ENCODE results near the gene MB21D2. TPM values are rescaled to one million over a fixed set of nuclear protein-coding genes. Genes with fewer than 3 reads are reported as not detected.
"Not testable (repeated sequence)": the region's sequence is repeated elsewhere in the genome, so short reads cannot be mapped to it uniquely, and the experiment has no call there.

MB21D2 gene
- total RNA-seq, 1 experiment from 2014 or later, result 23.8 TPM

GRCh38 chr3:192858849-192859585 lies 58.6 kb downstream of the MB21D2 start:
- Histone ChIP-seq H3K4me3 (no peak overlapping the region), H3K27me3 (no peaks in the 10 kb centered on the region), H3K9me3 (peaks cover 10% of the 10 kb centered on the region), H3K36me3 (peaks cover 3% of the 10 kb centered on the region; the same call in 1 of the 2 replicates)
- no peak for DNase-seq

GRCh38 chr3:192857260-192857661 lies 60.4 kb downstream of the MB21D2 start:
- DNase-seq, result no peak
- Histone ChIP-seq H3K27me3 (no peaks in the 10 kb centered on the region), H3K36me3 (peaks cover 3% of the 10 kb centered on the region; the same call in 1 of the 2 replicates), H3K4me3 (no peak overlapping the region), H3K9me3 (peaks cover 9% of the 10 kb centered on the region)

- H3K36me3 ChIP-seq, result peaks cover 3% of the 10 kb centered on the region; the same call in 1 of the 2 replicates
- DNase-seq, result no peak
- H3K9me3 ChIP-seq, result peaks cover 9% of the 10 kb centered on the region
- no peak overlapping the region for H3K4me3 ChIP-seq
- H3K27me3 ChIP-seq, result no peaks in the 10 kb centered on the region
These were observed 62.2 kb downstream of the MB21D2 start for GRCh38 chr3:192855434-192855833.

- Histone ChIP-seq H3K9me3 (peaks cover 9% of the 10 kb centered on the region), H3K27me3 (no peaks in the 10 kb centered on the region), H3K4me3 (no peak overlapping the region), H3K36me3 (peaks cover 3% of the 10 kb centered on the region; the same call in 1 of the 2 replicates)
- peak; percentile 85 for DNase-seq
These were observed 65.8 kb downstream of the MB21D2 start for GRCh38 chr3:192851821-192852372.

- Histone ChIP-seq H3K4me3 (no peak overlapping the region), H3K36me3 (peaks cover 3% of the 10 kb centered on the region; the same call in 1 of the 2 replicates), H3K9me3 (peaks cover 9% of the 10 kb centered on the region), H3K27me3 (no peaks in the 10 kb centered on the region)
- no peak for DNase-seq
These were observed 67.1 kb downstream of the MB21D2 start for GRCh38 chr3:192850451-192850981.

- not testable (repeated sequence) for H3K4me3 ChIP-seq, H3K36me3 ChIP-seq, H3K27me3 ChIP-seq, H3K9me3 ChIP-seq, DNase-seq
These were observed 67.8 kb downstream of the MB21D2 start for GRCh38 chr3:192849821-192850220.

GRCh38 chr3:192848371-192849233 lies 69.1 kb downstream of the MB21D2 start:
- no peak for DNase-seq
- Histone ChIP-seq H3K9me3 (no peaks in the 10 kb centered on the region), H3K36me3 (no peaks in the 10 kb centered on the region), H3K4me3 (no peak overlapping the region), H3K27me3 (no peaks in the 10 kb centered on the region)

- Histone ChIP-seq H3K36me3 (no peaks in the 10 kb centered on the region), H3K27me3 (no peaks in the 10 kb centered on the region), H3K4me3 (no peak overlapping the region), H3K9me3 (no peaks in the 10 kb centered on the region)
- DNase-seq, result no peak
These were observed 69.7 kb downstream of the MB21D2 start for GRCh38 chr3:192847941-192848340.

- H3K27me3 ChIP-seq, result no peaks in the 10 kb centered on the region
- H3K4me3 ChIP-seq, result no peak overlapping the region
- DNase-seq, result no peak
- no peaks in the 10 kb centered on the region; the same call in 1 of the 2 replicates for H3K36me3 ChIP-seq
- H3K9me3 ChIP-seq, result no peaks in the 10 kb centered on the region
These were observed 72.2 kb downstream of the MB21D2 start for GRCh38 chr3:192845526-192845855.

GRCh38 chr3:192844836-192845525 lies 72.7 kb downstream of the MB21D2 start:
- no peak for DNase-seq
- H3K27me3 ChIP-seq, result no peaks in the 10 kb centered on the region

GRCh38 chr3:192844486-192844765 lies 73.2 kb downstream of the MB21D2 start:
- Histone ChIP-seq H3K4me3 (no peak overlapping the region), H3K27me3 (no peaks in the 10 kb centered on the region), H3K9me3 (no peaks in the 10 kb centered on the region), H3K36me3 (no peaks in the 10 kb centered on the region; the same call in 1 of the 2 replicates)
- DNase-seq, result no peak

More at GRCh38 chr3:192844836-192845525, 72.7 kb downstream of the MB21D2 start:
- no peaks in the 10 kb centered on the region for H3K9me3 ChIP-seq
- H3K36me3 ChIP-seq, result no peaks in the 10 kb centered on the region; the same call in 1 of the 2 replicates
- no peak overlapping the region for H3K4me3 ChIP-seq

- Histone ChIP-seq H3K4me3 (no peak overlapping the region), H3K36me3 (no peaks in the 10 kb centered on the region; the same call in 1 of the 2 replicates), H3K27me3 (no peaks in the 10 kb centered on the region), H3K9me3 (no peaks in the 10 kb centered on the region)
- no peak for DNase-seq
These were observed 73.8 kb downstream of the MB21D2 start for GRCh38 chr3:192843723-192844485.

GRCh38 chr3:192843119-192843518 lies 74.5 kb downstream of the MB21D2 start:
- Histone ChIP-seq H3K36me3 (no peaks in the 10 kb centered on the region; the same call in 1 of the 2 replicates), H3K27me3 (no peaks in the 10 kb centered on the region), H3K4me3 (no peak overlapping the region), H3K9me3 (no peaks in the 10 kb centered on the region)
- DNase-seq, result no peak

GRCh38 chr3:192842711-192843110 lies 74.9 kb downstream of the MB21D2 start:
- H3K27me3 ChIP-seq, result no peaks in the 10 kb centered on the region
- no peak for DNase-seq
- no peak overlapping the region for H3K4me3 ChIP-seq
- H3K36me3 ChIP-seq, result no peaks in the 10 kb centered on the region; the same call in 1 of the 2 replicates
- no peaks in the 10 kb centered on the region for H3K9me3 ChIP-seq

GRCh38 chr3:192842138-192842537 lies 75.5 kb downstream of the MB21D2 start:
- Histone ChIP-seq H3K27me3 (no peaks in the 10 kb centered on the region), H3K9me3 (no peaks in the 10 kb centered on the region), H3K4me3 (no peak overlapping the region), H3K36me3 (no peaks in the 10 kb centered on the region; the same call in 1 of the 2 replicates)
- no peak for DNase-seq

- Histone ChIP-seq H3K27me3 (no peaks in the 10 kb centered on the region), H3K9me3 (no peaks in the 10 kb centered on the region), H3K36me3 (no peaks in the 10 kb centered on the region; the same call in 1 of the 2 replicates), H3K4me3 (no peak overlapping the region)
- no peak for DNase-seq
These were observed 76.2 kb downstream of the MB21D2 start for GRCh38 chr3:192841428-192841827.
